ENCODE data around the gene GPRASP2. TPM values are rescaled to one million over a fixed set of nuclear protein-coding genes. Genes with fewer than 3 reads are reported as not detected.
"Not testable (repeated sequence)": the region's sequence is repeated elsewhere in the genome, so short reads cannot be mapped to it uniquely, and the experiment has no call there.

Gene GPRASP2
- total RNA-seq (10 to 100 TPM in 1 of 2 donors, 1 to 10 TPM in 1; 6.0 to 23.9 TPM), polyA plus RNA-seq (1 to 10 TPM; 2.4 to 2.8 TPM)
- long read RNA-seq, donor 1, transcript GPRASP2-202 (5 exons, 581 nt): major isoform, 6 of 9 reads
- long read RNA-seq, donor 1, partial matches to known transcripts: 0 of 9 reads
- long read RNA-seq, donor 1, other reads (novel, unspliced or antisense): 0 of 9 reads
- long read RNA-seq, donor 2, partial matches to known transcripts: 0 of 3 reads
- long read RNA-seq, donor 2, other reads (novel, unspliced or antisense): 0 of 3 reads
- long read RNA-seq, donor 3, partial matches to known transcripts: 0 of 1 reads
- long read RNA-seq, donor 3, other reads (novel, unspliced or antisense): 0 of 1 reads
- long read RNA-seq, donor 4, partial matches to known transcripts: 0 of 2 reads
- long read RNA-seq, donor 4, other reads (novel, unspliced or antisense): 0 of 2 reads
- long read RNA-seq, donor 5, partial matches to known transcripts: 0 of 3 reads
- long read RNA-seq, donor 5, other reads (novel, unspliced or antisense): 0 of 3 reads

- TF ChIP-seq, protein P1, sequence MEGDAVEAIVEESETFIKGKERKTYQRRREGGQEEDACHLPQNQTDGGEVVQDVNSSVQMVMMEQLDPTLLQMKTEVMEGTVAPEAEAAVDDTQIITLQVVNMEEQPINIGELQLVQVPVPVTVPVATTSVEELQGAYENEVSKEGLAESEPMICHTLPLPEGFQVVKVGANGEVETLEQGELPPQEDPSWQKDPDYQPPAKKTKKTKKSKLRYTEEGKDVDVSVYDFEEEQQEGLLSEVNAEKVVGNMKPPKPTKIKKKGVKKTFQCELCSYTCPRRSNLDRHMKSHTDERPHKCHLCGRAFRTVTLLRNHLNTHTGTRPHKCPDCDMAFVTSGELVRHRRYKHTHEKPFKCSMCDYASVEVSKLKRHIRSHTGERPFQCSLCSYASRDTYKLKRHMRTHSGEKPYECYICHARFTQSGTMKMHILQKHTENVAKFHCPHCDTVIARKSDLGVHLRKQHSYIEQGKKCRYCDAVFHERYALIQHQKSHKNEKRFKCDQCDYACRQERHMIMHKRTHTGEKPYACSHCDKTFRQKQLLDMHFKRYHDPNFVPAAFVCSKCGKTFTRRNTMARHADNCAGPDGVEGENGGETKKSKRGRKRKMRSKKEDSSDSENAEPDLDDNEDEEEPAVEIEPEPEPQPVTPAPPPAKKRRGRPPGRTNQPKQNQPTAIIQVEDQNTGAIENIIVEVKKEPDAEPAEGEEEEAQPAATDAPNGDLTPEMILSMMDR (IDR thresholded peaks at IDR 0.05; ENCODE audit: control extremely low read depth, extremely low read depth): no peak
- H3K27ac ChIP-seq (ENCODE audit: low read depth in 1 of 2, low read length in 1 of 2): peak within 1 kb of the TSS; percentile 55 to 81
- WGBS, 2 donors: 0 to 32% methylated on average over 21 to 68 of the region's 68 CpGs
Observed at GRCh38 chrX:102712216-102712966, at the start of gene GPRASP2. TSS of gene GPRASP2 (plus strand) at chrX:102712448. CDS start at chrX:102714870, 2,422 bp downstream.

DNA sequence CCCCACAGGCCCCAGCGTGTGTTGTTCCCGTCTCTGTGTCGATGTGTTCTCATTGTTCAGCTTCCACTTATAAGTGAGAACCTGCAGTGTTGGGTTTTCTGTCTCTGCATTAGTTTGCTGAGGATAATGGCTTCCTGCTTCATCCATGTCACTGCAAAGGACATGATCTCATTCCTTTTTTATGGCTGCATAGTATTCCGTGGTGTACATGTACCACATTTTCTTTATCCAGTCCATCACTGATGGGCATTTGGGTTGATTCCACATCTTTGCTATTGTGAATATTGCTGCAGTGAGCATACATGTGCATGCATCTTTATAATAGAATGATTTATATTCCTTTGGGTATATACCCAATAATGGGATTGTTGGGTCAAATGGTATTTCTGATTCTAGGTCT is 48.4 kb upstream of the GPRASP2 start:
- not testable (repeated sequence) for DNase-seq; H3K27me3 ChIP-seq (ENCODE audit: control insufficient read depth in 3 of 3, insufficient read depth in 3 of 3, low read length in 2 of 3); H3K4me3 ChIP-seq; H3K36me3 ChIP-seq (ENCODE audit: control insufficient read depth in 4 of 4, insufficient read depth in 4 of 4, low read length in 4 of 4); H3K9ac ChIP-seq (ENCODE audit: insufficient read depth in 1 of 2, low read length in 2 of 2); H3K27ac ChIP-seq (ENCODE audit: low read depth in 1 of 2, low read length in 1 of 2); ATAC-seq (ENCODE audit: insufficient read depth, low FRiP score); H3K4me1 ChIP-seq (ENCODE audit: control insufficient read depth in 5 of 5, insufficient read depth in 5 of 5, low read length in 5 of 5); H3K9me3 ChIP-seq (ENCODE audit: control insufficient read depth in 4 of 4, insufficient read depth in 3 of 4, low read length in 3 of 4)
- WGBS, 2 donors: 93 to 96% methylated on average over 4 of the region's 4 CpGs

More at GRCh38 chrX:102712216-102712966, at the start of gene GPRASP2:
- peaks cover 0 to 3% (median 0%) of the 10 kb centered on the region in 3 donors for H3K27me3 ChIP-seq (ENCODE audit: control insufficient read depth in 3 of 3, insufficient read depth in 3 of 3, low read length in 2 of 3)
- peaks cover 0 to 3% (median 0%) of the 10 kb centered on the region in 4 donors for H3K9me3 ChIP-seq (ENCODE audit: control insufficient read depth in 4 of 4, insufficient read depth in 3 of 4, low read length in 3 of 4)
- H3K36me3 ChIP-seq (ENCODE audit: control insufficient read depth in 4 of 4, insufficient read depth in 4 of 4, low read length in 4 of 4): peaks cover 0 to 2% (median 0%) of the 10 kb centered on the region in 4 donors
- peak within 1 kb of the TSS; percentile 57 for H3K4me3 ChIP-seq
- ATAC-seq (ENCODE audit: insufficient read depth, low FRiP score) (peak; percentile 72), DNase-seq (peak; percentile 79 to 80 (median 79))
- H3K4me1 ChIP-seq (ENCODE audit: control insufficient read depth in 5 of 5, insufficient read depth in 5 of 5, low read length in 5 of 5): no peaks in the 10 kb centered on the region
- H3K9ac ChIP-seq (ENCODE audit: insufficient read depth in 1 of 2, low read length in 2 of 2): peak within 1 kb of the TSS; percentile 76 to 95

GRCh38 chrX:102667034-102667433 is 45.2 kb upstream of the GPRASP2 start:
- not testable (repeated sequence) for H3K27ac ChIP-seq (ENCODE audit: low read depth in 1 of 2, low read length in 1 of 2); DNase-seq; H3K9ac ChIP-seq (ENCODE audit: insufficient read depth in 1 of 2, low read length in 2 of 2); ATAC-seq (ENCODE audit: insufficient read depth, low FRiP score); H3K4me3 ChIP-seq; H3K4me1 ChIP-seq (ENCODE audit: control insufficient read depth in 5 of 5, insufficient read depth in 5 of 5, low read length in 5 of 5); H3K9me3 ChIP-seq (ENCODE audit: control insufficient read depth in 4 of 4, insufficient read depth in 3 of 4, low read length in 3 of 4); H3K27me3 ChIP-seq (ENCODE audit: control insufficient read depth in 3 of 3, insufficient read depth in 3 of 3, low read length in 2 of 3); H3K36me3 ChIP-seq (ENCODE audit: control insufficient read depth in 4 of 4, insufficient read depth in 4 of 4, low read length in 4 of 4)
- 85 to 94% methylated on average over 1 of the region's 1 CpG for WGBS, 2 donors

DNA sequence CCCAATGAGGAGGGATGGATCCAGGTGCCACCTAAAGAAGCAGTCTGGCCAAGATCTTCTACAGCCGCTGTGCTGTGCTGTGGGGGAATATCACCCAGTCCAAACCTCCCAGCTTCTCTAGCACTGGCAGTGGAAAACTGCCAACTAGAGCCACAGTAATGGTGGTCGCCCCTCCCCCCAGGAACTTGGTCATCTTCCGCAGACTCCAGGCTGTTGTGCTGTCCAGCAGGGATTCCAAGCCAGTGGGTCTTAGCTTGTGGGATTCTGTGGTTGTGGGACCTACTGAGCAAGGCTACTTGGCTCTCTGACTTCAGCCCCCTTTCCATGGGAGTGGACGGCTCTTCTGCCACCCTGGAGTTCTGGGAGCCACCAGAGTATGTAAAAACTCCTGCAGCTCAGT is 42.7 kb upstream of the GPRASP2 start:
- no peak overlapping the region for H3K4me3 ChIP-seq
- no peaks in the 10 kb centered on the region for H3K27me3 ChIP-seq (ENCODE audit: control insufficient read depth in 3 of 3, insufficient read depth in 3 of 3, low read length in 2 of 3)
- no peak overlapping the region for H3K9ac ChIP-seq (ENCODE audit: insufficient read depth in 1 of 2, low read length in 2 of 2)
- WGBS, 2 donors: 73 to 100% methylated on average over 2 to 4 of the region's 4 CpGs
- no peak overlapping the region for H3K27ac ChIP-seq (ENCODE audit: low read depth in 1 of 2, low read length in 1 of 2)
- DNase-seq (no peak), ATAC-seq (ENCODE audit: insufficient read depth, low FRiP score) (no peak)
- TF ChIP-seq, protein P1 (IDR thresholded peaks at IDR 0.05; ENCODE audit: control extremely low read depth, extremely low read depth): no peak
- no peaks in the 10 kb centered on the region for H3K4me1 ChIP-seq (ENCODE audit: control insufficient read depth in 5 of 5, insufficient read depth in 5 of 5, low read length in 5 of 5)
- no peaks in the 10 kb centered on the region for H3K9me3 ChIP-seq (ENCODE audit: control insufficient read depth in 4 of 4, insufficient read depth in 3 of 4, low read length in 3 of 4)
- H3K36me3 ChIP-seq (ENCODE audit: control insufficient read depth in 4 of 4, insufficient read depth in 4 of 4, low read length in 4 of 4): peaks cover 0 to 5% (median 0%) of the 10 kb centered on the region in 4 donors
